Stimulated activated CD8-positive, alpha-beta memory T cell treated with anti-CD3 and anti-CD28 coated beads, Interleukin-12 subunit alpha, Interleukin-12 subunit beta, amount 100 ng/mL, for 4 hours (primary cell): ENCODE results near the gene LMCD1.

ENCODE experiments used
- DNase-seq: peaks from one replicate; pipeline ENCODE4 v3.0.0-alpha.2; 2020; ENCODE audit warnings: low read depth

Gene LMCD1

DNA sequence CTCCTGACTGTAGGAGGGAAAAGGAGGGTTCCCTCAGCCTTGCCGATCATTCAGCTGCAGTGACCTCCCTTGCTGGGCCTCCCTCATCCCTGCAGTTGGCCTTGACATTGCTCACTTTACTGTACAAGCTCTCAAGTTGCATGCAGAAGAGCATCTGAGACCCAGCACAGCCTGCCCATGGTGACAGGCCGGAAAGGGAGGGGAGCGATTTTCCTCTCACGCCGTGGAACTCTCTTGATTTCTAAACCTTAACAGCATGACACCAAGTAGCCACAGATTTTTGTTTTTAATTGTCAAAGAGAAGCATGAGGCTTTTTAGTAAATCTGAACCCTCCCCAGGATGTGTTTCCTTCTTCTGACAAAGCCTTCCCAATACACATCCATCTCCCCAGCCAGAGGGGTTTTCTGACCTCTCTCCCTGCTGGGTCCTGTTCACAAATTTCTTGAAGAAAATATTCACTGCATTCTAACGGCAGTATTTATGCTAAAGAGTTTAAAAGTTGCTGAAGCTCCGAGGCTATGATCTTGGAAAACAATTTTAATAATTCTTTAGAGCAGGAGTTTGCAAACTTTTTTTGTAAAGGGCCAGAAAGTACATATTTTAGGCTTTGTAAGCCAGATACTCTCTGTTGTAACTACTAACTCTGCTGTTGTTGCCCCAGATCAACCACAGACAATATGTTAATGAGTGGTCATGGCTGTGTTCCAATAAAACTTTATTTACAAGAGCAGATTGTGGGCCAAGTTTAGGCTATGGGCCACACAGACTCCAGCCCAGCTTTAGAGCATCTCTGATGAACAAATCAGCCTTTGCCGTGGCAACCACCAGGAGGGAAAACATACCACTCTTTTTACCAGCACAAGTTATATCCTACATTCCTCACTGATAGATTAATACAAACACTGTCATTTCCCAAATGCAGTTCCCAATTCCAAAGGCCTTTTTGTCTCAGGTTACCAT is 34.8 kb downstream of the LMCD1 start:
- DNase-seq: no peak

DNA sequence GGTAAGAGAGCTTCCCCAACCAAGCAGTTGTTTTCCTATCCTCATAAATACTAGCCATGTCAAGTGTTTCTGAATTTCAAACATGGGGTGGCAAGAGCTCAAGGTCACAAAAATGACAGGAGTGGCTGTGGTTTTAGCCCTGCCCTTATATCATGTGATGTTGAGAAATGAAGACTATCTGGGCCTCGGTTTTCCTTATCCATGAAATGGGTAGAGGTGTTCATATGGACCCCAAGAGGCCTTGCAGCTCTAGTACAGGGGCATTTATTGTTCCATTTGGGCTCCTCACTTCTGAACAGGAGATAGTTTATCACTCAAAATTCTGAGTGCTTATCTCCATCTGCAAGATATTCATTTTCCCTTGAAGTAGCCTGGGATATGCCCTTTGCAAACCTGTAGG is 35.8 kb downstream of the LMCD1 start:
- no peak for DNase-seq

DNA sequence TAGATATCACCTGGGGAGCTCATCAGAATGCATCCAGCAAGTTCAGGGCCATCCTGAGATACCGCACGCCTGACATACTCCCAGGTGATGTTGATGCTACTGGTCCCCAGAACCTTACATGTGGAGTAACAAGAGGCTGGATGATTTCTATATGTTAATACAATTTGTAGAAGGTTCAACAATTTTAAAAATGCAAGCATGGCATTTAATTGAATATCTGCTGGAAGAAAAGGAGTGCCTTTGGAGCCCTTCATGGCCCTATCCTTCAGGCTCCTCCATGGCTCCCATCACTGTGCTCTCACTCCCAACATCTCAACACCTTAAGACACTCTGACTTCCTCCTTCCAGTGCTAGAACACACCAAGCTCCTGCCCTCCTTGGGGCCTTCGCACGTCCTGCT is 36.6 kb downstream of the LMCD1 start:
- no peak for DNase-seq

- DNase-seq: no peak
Observed at GRCh38 chr3:8538913-8539312, 37.3 kb downstream of the LMCD1 start.

DNA sequence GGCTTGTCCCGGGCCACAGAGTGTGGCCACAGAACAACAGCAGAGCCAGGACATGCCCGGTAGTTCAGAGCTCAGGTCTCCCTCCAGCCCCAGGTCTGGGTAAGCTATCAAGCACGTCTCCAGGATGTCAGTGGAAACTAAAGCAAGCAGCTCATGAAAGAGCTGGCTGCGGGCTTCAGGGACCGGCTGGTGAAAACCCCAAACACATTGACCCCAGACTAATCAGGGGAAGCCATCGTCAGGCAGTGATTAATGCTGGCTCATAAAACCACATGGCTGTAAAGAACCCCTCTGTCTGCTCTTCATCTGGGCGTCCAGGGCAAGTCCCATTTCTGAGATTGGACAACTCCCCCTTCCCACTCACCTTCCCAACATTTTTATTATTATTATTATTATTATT is 37.8 kb downstream of the LMCD1 start:
- no peak for DNase-seq

DNA sequence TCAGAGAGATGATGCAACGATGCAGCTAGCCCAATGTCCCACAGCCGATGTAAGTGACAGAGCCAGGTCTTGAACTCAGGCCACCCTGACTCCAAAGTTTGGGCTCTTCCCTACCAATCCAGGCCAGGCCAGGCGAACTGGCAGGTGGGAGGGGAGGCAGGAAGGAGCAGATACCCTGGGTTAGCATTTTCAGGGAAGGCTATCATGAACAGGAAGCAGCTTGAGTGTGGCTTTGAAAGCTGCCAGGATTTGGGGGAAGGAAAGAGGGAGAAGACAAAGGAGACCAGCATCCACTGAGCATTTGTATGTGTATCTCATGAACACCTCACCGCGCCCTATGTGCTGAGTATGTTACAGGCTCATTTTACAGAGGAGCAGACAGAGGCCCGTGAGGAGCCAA is 38.8 kb downstream of the LMCD1 start:
- DNase-seq: no peak

DNA sequence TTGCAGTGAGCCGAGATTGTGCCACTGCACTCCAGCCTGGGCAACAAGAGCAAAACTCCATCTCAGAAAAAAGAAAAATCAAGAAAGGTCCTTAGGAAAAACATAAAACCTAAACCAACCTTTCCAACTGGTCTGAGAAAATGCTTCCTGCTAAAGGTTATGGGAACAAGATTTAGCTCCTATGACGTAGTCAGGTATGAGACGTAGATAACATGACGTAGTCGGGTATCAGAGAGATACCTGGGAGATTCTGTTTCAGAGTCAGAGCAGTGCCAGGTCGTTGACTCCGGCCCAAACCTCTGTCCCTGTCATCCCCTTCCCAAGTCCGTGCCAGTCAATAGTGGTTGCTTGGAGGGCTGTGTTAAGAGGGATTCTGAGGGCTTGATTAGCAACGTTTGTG is 39.9 kb downstream of the LMCD1 start:
- no peak for DNase-seq

- DNase-seq: no peak
Observed at GRCh38 chr3:8542190-8543135, 40.8 kb downstream of the LMCD1 start.

GRCh38 chr3:8546609-8547008 is 45.0 kb downstream of the LMCD1 start:
- no peak for DNase-seq

GRCh38 chr3:8548502-8549275 is 47.1 kb downstream of the LMCD1 start:
- DNase-seq: no peak

- no peak for DNase-seq
Observed at GRCh38 chr3:8549354-8549753, 47.7 kb downstream of the LMCD1 start.

DNA sequence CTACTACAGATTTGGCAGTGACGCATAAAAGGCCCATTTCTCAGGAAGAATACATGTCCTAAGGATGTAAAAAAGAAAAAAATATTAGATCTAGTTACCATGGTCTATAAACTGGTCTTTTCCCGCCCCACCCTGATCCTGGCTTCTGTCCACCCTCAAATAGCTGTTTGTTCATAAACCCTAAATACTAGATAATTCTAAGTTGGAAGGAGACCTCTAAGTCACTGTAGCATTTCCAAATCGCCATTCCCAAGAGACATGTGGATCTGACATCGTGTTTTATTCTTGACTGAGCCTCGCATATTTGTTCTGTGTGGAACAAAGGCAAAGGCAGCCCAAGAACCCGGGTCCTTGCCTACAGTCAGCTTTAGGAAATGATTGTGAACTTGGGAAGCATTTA is 49.0 kb downstream of the LMCD1 start:
- no peak for DNase-seq

GRCh38 chr3:8552223-8552762 is 50.7 kb downstream of the LMCD1 start:
- no peak for DNase-seq

DNA sequence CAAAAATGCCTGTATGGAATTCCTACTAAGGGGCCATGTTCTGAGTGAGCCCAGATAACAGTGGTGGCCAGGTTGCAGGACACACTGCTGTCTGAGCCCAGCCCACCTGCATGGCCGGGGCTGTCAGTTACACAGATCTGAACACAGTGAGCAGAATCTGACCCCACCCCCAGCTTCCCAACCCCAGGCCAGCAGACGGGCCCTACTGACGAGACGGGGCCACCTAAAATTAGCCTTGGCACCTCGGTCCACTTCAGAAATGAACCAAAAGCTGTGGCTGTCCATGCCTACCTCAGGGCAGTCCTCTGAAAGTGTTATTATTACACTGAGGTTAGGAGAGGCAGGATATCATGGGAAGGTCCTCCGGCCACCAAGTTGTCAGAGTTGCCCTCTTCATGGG is 51.8 kb downstream of the LMCD1 start:
- no peak for DNase-seq

DNA sequence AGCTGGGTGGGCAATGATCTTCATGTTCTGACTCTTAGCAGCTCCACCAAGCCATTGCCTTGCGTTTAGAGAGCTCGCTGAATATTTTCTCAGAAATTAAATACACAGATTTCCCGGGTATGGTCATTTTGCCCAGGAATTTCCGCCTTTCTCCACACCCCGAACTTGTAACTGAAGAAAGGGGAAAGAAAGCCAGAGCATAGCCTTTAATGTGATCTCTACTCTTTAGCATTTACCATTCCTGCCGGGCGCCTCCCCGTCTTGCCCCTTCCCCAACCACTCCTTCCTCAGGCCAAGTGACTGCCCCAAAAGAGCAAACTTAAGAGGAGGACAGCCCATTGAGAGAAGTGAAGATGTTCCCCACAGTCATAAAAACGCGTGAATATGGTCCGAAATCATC is 53.1 kb downstream of the LMCD1 start:
- no peak for DNase-seq

DNA sequence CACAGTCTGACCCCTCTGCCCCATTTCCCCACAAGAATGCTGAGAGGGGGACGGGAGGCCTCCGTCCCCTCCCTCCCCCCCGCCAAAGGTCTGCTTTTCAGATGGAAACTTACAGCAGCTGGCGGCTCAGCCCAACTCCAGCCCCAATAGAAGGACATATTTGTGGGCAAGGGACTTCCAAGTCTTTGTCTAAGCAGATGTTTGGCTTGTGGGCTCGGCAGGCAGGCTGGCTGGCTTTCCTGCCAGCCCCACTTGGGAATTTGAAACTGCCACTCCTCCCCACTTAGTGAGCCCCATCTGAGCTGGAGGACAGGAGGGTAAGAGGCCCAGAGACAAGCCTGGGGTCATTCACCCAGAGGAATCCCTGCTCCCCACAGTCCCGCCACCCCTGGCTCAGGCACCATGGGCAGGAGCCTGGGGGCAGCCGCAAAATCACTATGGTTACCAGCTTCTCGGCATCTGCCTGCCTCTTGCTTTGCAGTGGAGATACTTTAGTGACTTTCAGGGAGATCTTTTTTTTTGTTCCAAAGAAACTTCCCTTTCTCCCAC is 53.6 kb downstream of the LMCD1 start:
- no peak for DNase-seq

DNA sequence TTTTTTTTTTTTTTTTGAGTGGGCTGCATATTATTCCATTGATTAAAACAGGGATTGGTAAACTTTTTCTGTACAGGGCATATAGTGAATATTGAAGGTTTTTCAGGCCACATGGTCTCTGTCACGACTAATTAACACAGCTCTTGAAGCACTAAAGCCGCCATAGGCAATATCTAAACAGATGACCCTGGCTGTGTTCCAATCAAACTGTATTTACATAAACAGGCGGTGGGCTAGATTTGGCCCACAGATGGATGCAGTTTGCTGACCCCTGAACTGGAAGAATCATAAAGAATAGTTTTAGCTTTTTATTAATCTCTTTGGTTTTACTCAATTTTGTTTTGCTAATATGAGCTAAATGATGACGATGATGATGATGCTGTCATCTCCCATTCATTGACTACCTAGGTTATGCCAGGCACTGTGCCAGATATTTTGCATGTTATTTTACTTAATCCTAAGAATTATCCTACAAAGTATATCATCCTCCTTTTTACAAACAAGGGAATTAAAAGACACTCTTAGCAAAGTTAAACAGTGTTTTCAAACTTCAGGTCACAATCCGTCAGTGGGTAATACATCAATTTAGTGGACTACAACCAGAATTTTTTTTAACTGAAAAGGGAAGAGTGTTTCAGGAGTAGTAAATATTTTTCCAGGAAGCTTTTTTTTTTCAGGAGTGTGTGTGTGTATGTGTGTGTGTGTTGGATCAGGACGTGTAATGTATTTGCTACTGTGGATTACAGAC is 54.3 kb downstream of the LMCD1 start:
- DNase-seq: no peak

GRCh38 chr3:8556473-8556869 is 54.8 kb downstream of the LMCD1 start:
- no peak for DNase-seq

GRCh38 chr3:8557298-8557697 is 55.7 kb downstream of the LMCD1 start:
- no peak for DNase-seq

DNA sequence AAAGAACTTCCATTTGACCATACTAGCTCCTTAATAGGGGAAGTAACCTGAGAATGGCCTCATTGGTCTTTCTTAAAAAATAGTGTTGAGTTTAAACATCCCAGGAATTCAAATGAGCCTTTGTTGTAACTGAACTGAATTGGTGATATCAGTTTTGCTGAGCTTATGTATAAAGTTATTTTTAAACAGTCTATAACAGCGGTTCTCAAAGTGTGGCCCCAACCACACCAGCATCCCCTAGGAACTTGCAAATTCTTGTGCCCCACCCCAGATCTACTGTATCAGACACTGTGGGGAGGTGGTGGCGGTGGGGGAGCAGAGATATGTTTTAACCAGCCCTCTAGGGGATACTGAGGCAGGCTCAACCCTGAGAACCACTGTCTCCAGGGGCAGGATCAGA is 57.0 kb downstream of the LMCD1 start:
- no peak for DNase-seq

- no peak for DNase-seq
Observed at GRCh38 chr3:8559351-8559750, 57.7 kb downstream of the LMCD1 start.
